ENCODE results near the gene SALL1.

GRCh38 chr16:51197953-51198748 is 47.1 kb upstream of the SALL1 start:
- no peak for TF ChIP-seq RAD21 (IDR thresholded peaks at IDR 0.05; ENCODE audit: low read depth)
- no peak for TF ChIP-seq ZNF274 (IDR thresholded peaks at IDR 0.05; ENCODE audit: low read depth, low read length)
- no peak for TF ChIP-seq CTCF (IDR thresholded peaks at IDR 0.05 in 2 of 3, conservative IDR thresholded peaks at IDR 0.05 in 1 of 3; ENCODE audit: borderline replicate concordance in 1 of 3, insufficient read depth in 1 of 3, low read depth in 2 of 3, low read length in 2 of 3)
- TF ChIP-seq ATF3 (IDR thresholded peaks at IDR 0.05), result no peak
- TF ChIP-seq YY1 (IDR thresholded peaks at IDR 0.05; ENCODE audit: extremely low read depth, insufficient replicate concordance, low read depth, low read length), result no peak
- no peak for TF ChIP-seq POLR2A (IDR thresholded peaks at IDR 0.05; ENCODE audit: borderline replicate concordance, extremely low read depth, insufficient read depth, insufficient read length)
- TF ChIP-seq CEBPB (IDR thresholded peaks at IDR 0.05; ENCODE audit: low read depth), result no peak
